GM12878 (cell line): ENCODE measurements around the gene ZNF547. TPM values are rescaled to one million over a fixed set of nuclear protein-coding genes. Genes with fewer than 3 reads are reported as not detected.

Experiments used
- ATAC-seq: fragments of 200-7000 bp; cut with Tn5 transposase; 3 replicates; pipeline ENCODE4 v1.9.1; 2020; ENCODE audit warnings: mild to moderate bottlenecking, moderate library complexity
- BruUV-seq: library from RNA; stranded (reverse); fragments of 400-500 nt; replicated peaks from 2 replicates; lab custom pipeline; 2021; lab: Mats Ljungman, UMichigan
- CTCF ChIA-PET: fragments of 300-600 bp; sonication (Branson Sonifier 250); formaldehyde crosslinking; extraction: SDS; loops from one replicate; lab custom pipeline; 2021; ENCODE audit warnings: inconsistent platforms; lab: Yijun Ruan, JAX
- POLR2A ChIA-PET: fragments of 350-600 bp; formaldehyde crosslinking; extraction: SDS; loops from one replicate; lab custom pipeline; 2021; ENCODE audit warnings: inconsistent platforms; lab: Charles Lee
- RAD21 ChIA-PET: fragments of 300-600 bp; sonication (Branson Sonifier 250); formaldehyde crosslinking; loops from one replicate; lab custom pipeline; 2023; ENCODE audit warnings: antibody characterized with exemption; ENCODE audit not compliant: unreplicated experiment; lab: Charles Lee
- SMC1A ChIA-PET: fragments of 300-600 bp; sonication (Branson Sonifier 250); formaldehyde crosslinking; loops from one replicate; lab custom pipeline; 2023; ENCODE audit not compliant: unreplicated experiment, uncharacterized antibody; lab: Charles Lee
- DNase-seq: peaks from one replicate; pipeline ENCODE4 v3.0.0-alpha.2; 2011; ENCODE audit warnings: low read depth, low spot score
- FAIRE-seq: peaks from 3 replicates; lab custom pipeline; 2011; peaks lifted over from hg19 to GRCh38; lab: Jason Lieb, UNC
- H2AFZ ChIP-seq: 2 replicates; pipeline ENCODE4 v1.6.0; 2011; ENCODE audit warnings: low read depth, low read length, control low read depth; ENCODE audit not compliant: control insufficient read depth
- H3K27ac ChIP-seq: 2 replicates; pipeline ENCODE4 v1.5.1; 2011; ENCODE audit warnings: control low read depth; ENCODE audit not compliant: control insufficient read depth, insufficient read depth
- H3K27me3 ChIP-seq, 2 experiments: replicated peaks in 1 of 2; 2 replicates each; pipeline versions ENCODE4 v1.6.0 to v1.6.1; 2011; ENCODE audit warnings: low read length in 1 of 2; ENCODE audit not compliant: control insufficient read depth in 2 of 2, insufficient read depth in 2 of 2
- H3K36me3 ChIP-seq, 2 experiments: 2 replicates each; pipeline ENCODE4 v1.5.1; 2011; ENCODE audit warnings: low read length in 1 of 2; ENCODE audit not compliant: control insufficient read depth in 2 of 2, insufficient read depth in 2 of 2
- H3K4me1 ChIP-seq: 2 replicates; pipeline ENCODE4 v1.6.1; 2011; ENCODE audit warnings: mild to moderate bottlenecking, low read length, moderate library complexity, mixed read lengths; ENCODE audit not compliant: control insufficient read depth, insufficient read depth
- H3K4me2 ChIP-seq: 2 replicates; pipeline ENCODE4 v1.6.0; 2011; ENCODE audit warnings: control low read depth; ENCODE audit not compliant: control insufficient read depth, insufficient read depth
- H3K4me3 ChIP-seq: fragments of 200-600 bp; sonication (generic); 2 replicates; pipeline ENCODE4 v1.5.1; 2016
- H3K79me2 ChIP-seq: 2 replicates; pipeline ENCODE4 v1.6.0; 2011; ENCODE audit warnings: low read length; ENCODE audit not compliant: control insufficient read depth, insufficient read depth
- H3K9ac ChIP-seq: 2 replicates; pipeline ENCODE4 v1.8.0; 2011; ENCODE audit warnings: low read length, control low read depth, mixed read lengths; ENCODE audit not compliant: control insufficient read depth, insufficient read depth
- H3K9me3 ChIP-seq: replicated peaks from 3 replicates; pipeline ENCODE4 v1.5.1; 2011; ENCODE audit warnings: mild to moderate bottlenecking, low read length; ENCODE audit not compliant: control insufficient read depth, insufficient read depth
- H4K20me1 ChIP-seq: 2 replicates; pipeline ENCODE4 v1.6.0; 2011; ENCODE audit not compliant: control insufficient read depth, insufficient read depth
- ASH2L ChIP-seq: fragments of 300-600, 200-600 bp; sonication (generic); IDR thresholded peaks from 2 replicates; pipeline ENCODE4 v1.6.1; 2017; ENCODE audit warnings: low read depth, mild to moderate bottlenecking, borderline replicate concordance
- BCL11A ChIP-seq: IDR thresholded peaks from 2 replicates; pipeline ENCODE4 v1.6.1; 2011; ENCODE audit warnings: low read depth, low read length
- CBX3 ChIP-seq: fragments of 200-600 bp; sonication (generic); IDR thresholded peaks from 2 replicates; pipeline ENCODE4 v1.6.1; 2016; ENCODE audit warnings: low read depth, borderline replicate concordance
- EGR1 ChIP-seq, 2 experiments: IDR thresholded peaks; 1 replicate in 1 of 2; 2 replicates in 1 of 2; pipeline ENCODE4 v1.6.1; 2011 to 2012; ENCODE audit warnings: low read depth in 2 of 2, low read length in 2 of 2, borderline replicate concordance in 1 of 2, mild to moderate bottlenecking in 1 of 2, moderate library complexity in 1 of 2
- MYB ChIP-seq: fragments of 150-350 bp; IDR thresholded peaks from 2 replicates; pipeline ENCODE4 v1.6.1; 2014; ENCODE audit warnings: mild to moderate bottlenecking, low read depth, low read length, borderline replicate concordance
- PAX5 ChIP-seq: IDR thresholded peaks from 2 replicates; pipeline ENCODE4 v1.6.1; 2011; ENCODE audit warnings: low read depth, low read length, borderline replicate concordance
- SIX5 ChIP-seq: IDR thresholded peaks from 2 replicates; pipeline ENCODE4 v1.6.1; 2011; ENCODE audit warnings: mild to moderate bottlenecking, low read depth, low read length, moderate library complexity; ENCODE audit not compliant: severe bottlenecking
- SMAD1 ChIP-seq: fragments of 450-650 bp; IDR thresholded peaks from 2 replicates; pipeline ENCODE4 v1.6.1; 2018; ENCODE audit warnings: mild to moderate bottlenecking, low read depth; ENCODE audit not compliant: partially characterized antibody
- SRF ChIP-seq, 2 experiments: IDR thresholded peaks; 2 replicates each; pipeline ENCODE4 v1.6.1; 2011; ENCODE audit warnings: low read depth in 2 of 2, low read length in 2 of 2, mild to moderate bottlenecking in 1 of 2, moderate library complexity in 1 of 2
- WRNIP1 ChIP-seq: IDR thresholded peaks from 2 replicates; pipeline ENCODE4 v1.6.1; 2011; ENCODE audit warnings: low read depth, low read length, improper control_type of control experiment, borderline replicate concordance
- ZBTB40 ChIP-seq: fragments of 450-650 bp; IDR thresholded peaks from 2 replicates; pipeline ENCODE4 v1.6.1; 2016; ENCODE audit warnings: mild to moderate bottlenecking, moderate library complexity, borderline replicate concordance
- WGBS: methylation state at CpG from one replicate; pipeline ENCODE4 v1.1.6; 2016; ENCODE audit warnings: low lambda C conversion rate; ENCODE audit not compliant: insufficient replicate concordance, insufficient coverage; ENCODE audit errors: missing lambda C conversion rate; 5-methylcytosine and 5-hydroxymethylcytosine counted together
- in situ Hi-C: fragments of 300-500 bp; cut with MboI; formaldehyde crosslinking; loops from 9 replicates; pipeline ENCODE4 v1.14.3; 2018; ENCODE audit warnings: mixed read lengths
- intact Hi-C: fragments of 100-400 bp; cut with micrococcal nuclease; formaldehyde crosslinking; loops from one replicate; pipeline ENCODE4 v1.14.2; 2022; ENCODE audit not compliant: unreplicated experiment
- polyA plus RNA-seq, 11 experiments: library from polyadenylated mRNA; depleted of rRNA in 4 of 11; unstranded in 6 of 11; stranded (reverse) in 5 of 11; fragments of >200 nt; fragmentation: Nextera tagmentation in 4 of 11; fragmentation: Illumina TruSeq in 1 of 11; extraction: Ambion mirVana in 4 of 11; extraction: Trizol in 1 of 11; gene quantifications; 1 replicate in 1 of 11; 2 replicates in 10 of 11; pipeline versions ENCODE4 v1.2.1 to v1.2.3, GENCODE V29; 2011 to 2016; ENCODE audit warnings: inconsistent platforms in 2 of 11, missing spikeins in 2 of 11, low read depth in 1 of 11
- total RNA-seq, 4 experiments: library from RNA; depleted of rRNA in 3 of 4; stranded (reverse); fragments of >200 nt in 3 of 4; fragmentation: Illumina TruSeq in 1 of 4; extraction: Trizol in 1 of 4; gene quantifications; 2 replicates each; pipeline versions ENCODE4 v1.2.1 to v1.2.3, GENCODE V29; 2013 to 2021
- TF ChIP-seq, protein P1 (sequence below): IDR thresholded peaks from 2 replicates; pipeline ENCODE4 v1.6.1; 2012; ENCODE audit warnings: low read depth, low read length, improper control_type of control experiment
- TF ChIP-seq, protein P2 (sequence below): fragments of 450-650 bp; IDR thresholded peaks from 2 replicates; pipeline ENCODE4 v1.6.1; 2017; ENCODE audit warnings: mild to moderate bottlenecking, moderate library complexity

Gene ZNF547
- total and polyA plus RNA-seq, 10 of the 15 experiments (the other 5 are each of a cell fraction or from before 2014, with no cell fraction given): 2.3 to 6.0 (median 3.3) TPM

DNA sequence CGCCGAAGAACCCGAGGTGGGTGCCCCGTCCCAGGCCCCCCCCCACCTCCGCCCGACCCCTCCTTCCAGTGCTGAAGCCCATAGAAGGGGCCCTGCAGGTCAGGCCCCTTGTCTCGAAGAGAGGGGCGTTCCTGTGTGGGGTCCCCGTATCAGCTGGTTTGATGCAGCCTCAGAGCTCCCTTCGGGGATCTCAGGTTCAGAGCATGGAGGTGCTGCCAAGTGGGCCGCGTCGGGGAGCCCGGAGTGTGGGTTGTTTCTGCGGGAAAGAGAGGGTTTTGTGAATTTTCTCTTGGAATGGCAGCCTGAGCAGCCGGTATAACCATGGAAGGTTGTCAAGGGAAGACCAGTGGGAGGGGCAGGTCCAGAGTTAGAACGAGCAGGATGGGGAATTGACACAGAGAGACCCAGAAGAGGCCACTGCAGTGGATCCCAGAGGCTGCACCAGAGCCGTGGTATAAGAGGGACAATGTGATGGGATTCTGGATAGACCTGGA is 384 bp downstream of the ZNF547 start:
- CTCF ChIA-PET: interaction anchor here (1.2 to 1.9 kb wide), 4 partner anchors 13 to 43 kb away, joined by 4 to 6 read pairs (median 6); partner anchors contain the start of genes ZNF304, ZNF543 and ZNF548
- peak overlapping the region; percentile 73 for H3K4me2 ChIP-seq
- no peaks in the 10 kb centered on the region for H3K27me3 ChIP-seq
- POLR2A ChIA-PET: interaction anchor here (1.4 kb wide), 2 partner anchors 13 to 25 kb away, joined by 4 to 5 read pairs; partner anchors contain the start of gene ZNF304
- intact Hi-C loops: loop anchor here (1.0 kb wide), 2 partner anchors 26 to 83 kb away; partner anchors contain the start of genes ZNF460 and ZNF548
- RAD21 ChIA-PET: interaction anchor here (1.6 kb wide), 1 partner anchor 13 kb away, joined by 5 read pairs; the partner anchor contains the start of gene ZNF304
- DNase-seq (no peak), FAIRE-seq (no peak), ATAC-seq (peak; percentile 29)
- no peaks in the 10 kb centered on the region; the same call in 2 of the 3 replicates for H3K9me3 ChIP-seq
- H3K79me2 ChIP-seq: peaks cover 5% of the 10 kb centered on the region
- in situ Hi-C loops: no loop called here
- H3K36me3 ChIP-seq: no peaks in the 10 kb centered on the region; a peak in 1 of 4 replicates
- WGBS: 11% methylated on average over 14 of the region's 18 CpGs
- BruUV-seq: no TSS peak
- H3K4me1 ChIP-seq: no peaks in the 10 kb centered on the region
- no peaks in the 10 kb centered on the region for H4K20me1 ChIP-seq
- peak overlapping the region; percentile 68 for H3K9ac ChIP-seq
- SMC1A ChIA-PET: interaction anchor here (0.8 to 1.6 kb wide), 3 partner anchors 15 to 261 kb away, joined by 3 read pairs; no protein-coding TSS in a partner anchor
- H3K27ac ChIP-seq: peak overlapping the region; percentile 29
- peak overlapping the region; percentile 72 for H3K4me3 ChIP-seq
- peak overlapping the region; percentile 15; the same call in 1 of the 2 replicates for H2AFZ ChIP-seq
- TF ChIP-seq ZBTB40 (no peak), PAX5 (no peak), SMAD1 (no peak), SIX5 (no peak), SRF (IDR thresholded peaks at IDR 0.05; ENCODE audit: low read depth in 2 of 2, low read length in 2 of 2) (no peak), CBX3 (no peak), EGR1 (IDR thresholded peaks at IDR 0.05; ENCODE audit: borderline replicate concordance in 1 of 2, low read depth in 2 of 2, low read length in 2 of 2) (no peak), MYB (no peak), BCL11A (no peak), ASH2L (no peak), WRNIP1 (no peak)
- TF ChIP-seq, protein P1, sequence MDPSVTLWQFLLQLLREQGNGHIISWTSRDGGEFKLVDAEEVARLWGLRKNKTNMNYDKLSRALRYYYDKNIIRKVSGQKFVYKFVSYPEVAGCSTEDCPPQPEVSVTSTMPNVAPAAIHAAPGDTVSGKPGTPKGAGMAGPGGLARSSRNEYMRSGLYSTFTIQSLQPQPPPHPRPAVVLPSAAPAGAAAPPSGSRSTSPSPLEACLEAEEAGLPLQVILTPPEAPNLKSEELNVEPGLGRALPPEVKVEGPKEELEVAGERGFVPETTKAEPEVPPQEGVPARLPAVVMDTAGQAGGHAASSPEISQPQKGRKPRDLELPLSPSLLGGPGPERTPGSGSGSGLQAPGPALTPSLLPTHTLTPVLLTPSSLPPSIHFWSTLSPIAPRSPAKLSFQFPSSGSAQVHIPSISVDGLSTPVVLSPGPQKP: no peak
- TF ChIP-seq, protein P2, sequence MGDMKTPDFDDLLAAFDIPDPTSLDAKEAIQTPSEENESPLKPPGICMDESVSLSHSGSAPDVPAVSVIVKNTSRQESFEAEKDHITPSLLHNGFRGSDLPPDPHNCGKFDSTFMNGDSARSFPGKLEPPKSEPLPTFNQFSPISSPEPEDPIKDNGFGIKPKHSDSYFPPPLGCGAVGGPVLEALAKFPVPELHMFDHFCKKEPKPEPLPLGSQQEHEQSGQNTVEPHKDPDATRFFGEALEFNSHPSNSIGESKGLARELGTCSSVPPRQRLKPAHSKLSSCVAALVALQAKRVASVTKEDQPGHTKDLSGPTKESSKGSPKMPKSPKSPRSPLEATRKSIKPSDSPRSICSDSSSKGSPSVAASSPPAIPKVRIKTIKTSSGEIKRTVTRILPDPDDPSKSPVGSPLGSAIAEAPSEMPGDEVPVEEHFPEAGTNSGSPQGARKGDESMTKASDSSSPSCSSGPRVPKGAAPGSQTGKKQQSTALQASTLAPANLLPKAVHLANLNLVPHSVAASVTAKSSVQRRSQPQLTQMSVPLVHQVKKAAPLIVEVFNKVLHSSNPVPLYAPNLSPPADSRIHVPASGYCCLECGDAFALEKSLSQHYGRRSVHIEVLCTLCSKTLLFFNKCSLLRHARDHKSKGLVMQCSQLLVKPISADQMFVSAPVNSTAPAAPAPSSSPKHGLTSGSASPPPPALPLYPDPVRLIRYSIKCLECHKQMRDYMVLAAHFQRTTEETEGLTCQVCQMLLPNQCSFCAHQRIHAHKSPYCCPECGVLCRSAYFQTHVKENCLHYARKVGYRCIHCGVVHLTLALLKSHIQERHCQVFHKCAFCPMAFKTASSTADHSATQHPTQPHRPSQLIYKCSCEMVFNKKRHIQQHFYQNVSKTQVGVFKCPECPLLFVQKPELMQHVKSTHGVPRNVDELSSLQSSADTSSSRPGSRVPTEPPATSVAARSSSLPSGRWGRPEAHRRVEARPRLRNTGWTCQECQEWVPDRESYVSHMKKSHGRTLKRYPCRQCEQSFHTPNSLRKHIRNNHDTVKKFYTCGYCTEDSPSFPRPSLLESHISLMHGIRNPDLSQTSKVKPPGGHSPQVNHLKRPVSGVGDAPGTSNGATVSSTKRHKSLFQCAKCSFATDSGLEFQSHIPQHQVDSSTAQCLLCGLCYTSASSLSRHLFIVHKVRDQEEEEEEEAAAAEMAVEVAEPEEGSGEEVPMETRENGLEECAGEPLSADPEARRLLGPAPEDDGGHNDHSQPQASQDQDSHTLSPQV: no peak
